ENCODE data around the gene RASAL2. TPM values are rescaled to one million over a fixed set of nuclear protein-coding genes. Genes with fewer than 3 reads are reported as not detected.
"Not testable (repeated sequence)": the region's sequence is repeated elsewhere in the genome, so short reads cannot be mapped to it uniquely, and the experiment has no call there.

The RASAL2 gene
- total and polyA plus RNA-seq, 4 donors: 21.6 to 32.6 (median 28.7) TPM

- H3K27ac ChIP-seq (ENCODE audit: low read depth, low read length); H3K4me1 ChIP-seq (ENCODE audit: control insufficient read depth, insufficient read depth, low read length); H3K27me3 ChIP-seq (ENCODE audit: control insufficient read depth, insufficient read depth, low read length); H3K36me3 ChIP-seq (ENCODE audit: control insufficient read depth, insufficient read depth, low read length); DNase-seq (ENCODE audit: low read depth in 4 of 6, low spot score in 6 of 6); H3K9me3 ChIP-seq (ENCODE audit: control insufficient read depth, insufficient read depth, low read length); H3K4me3 ChIP-seq (ENCODE audit: low read depth, low read length): not testable (repeated sequence)
- no CpG with 5 or more reads among the region's 8 CpGs for WGBS (ENCODE audit: insufficient coverage)
Measured at GRCh38 chr1:178390280-178390679, 296.4 kb downstream of the RASAL2 start.

GRCh38 chr1:178393370-178393769, 299.5 kb downstream of the RASAL2 start:
- no peak for DNase-seq (ENCODE audit: low read depth in 4 of 6, low spot score in 6 of 6)
- no peaks in the 10 kb centered on the region for H3K36me3 ChIP-seq (ENCODE audit: control insufficient read depth, insufficient read depth, low read length)
- WGBS (ENCODE audit: insufficient coverage): 80% methylated on average over 5 of the region's 10 CpGs

GRCh38 chr1:178396789-178397188, 302.9 kb downstream of the RASAL2 start:
- no peak overlapping the region for H3K4me3 ChIP-seq (ENCODE audit: low read depth, low read length)
- DNase-seq (ENCODE audit: low read depth in 4 of 6, low spot score in 6 of 6): no peak
- H3K9me3 ChIP-seq (ENCODE audit: control insufficient read depth, insufficient read depth, low read length): no peaks in the 10 kb centered on the region
- no peaks in the 10 kb centered on the region for H3K27me3 ChIP-seq (ENCODE audit: control insufficient read depth, insufficient read depth, low read length)
- H3K36me3 ChIP-seq (ENCODE audit: control insufficient read depth, insufficient read depth, low read length): no peaks in the 10 kb centered on the region
- H3K27ac ChIP-seq (ENCODE audit: low read depth, low read length): no peak overlapping the region
- H3K4me1 ChIP-seq (ENCODE audit: control insufficient read depth, insufficient read depth, low read length): no peaks in the 10 kb centered on the region

More at GRCh38 chr1:178393370-178393769, 299.5 kb downstream of the RASAL2 start:
- H3K27me3 ChIP-seq (ENCODE audit: control insufficient read depth, insufficient read depth, low read length): no peaks in the 10 kb centered on the region
- H3K4me3 ChIP-seq (ENCODE audit: low read depth, low read length): no peak overlapping the region
- no peaks in the 10 kb centered on the region for H3K9me3 ChIP-seq (ENCODE audit: control insufficient read depth, insufficient read depth, low read length)
- no peaks in the 10 kb centered on the region for H3K4me1 ChIP-seq (ENCODE audit: control insufficient read depth, insufficient read depth, low read length)
- H3K27ac ChIP-seq (ENCODE audit: low read depth, low read length): no peak overlapping the region

- no peak for DNase-seq (ENCODE audit: low read depth in 4 of 6, low spot score in 6 of 6)
- Histone ChIP-seq H3K27ac (ENCODE audit: low read depth, low read length) (no peak overlapping the region), H3K9me3 (ENCODE audit: control insufficient read depth, insufficient read depth, low read length) (no peaks in the 10 kb centered on the region), H3K27me3 (ENCODE audit: control insufficient read depth, insufficient read depth, low read length) (no peaks in the 10 kb centered on the region), H3K36me3 (ENCODE audit: control insufficient read depth, insufficient read depth, low read length) (no peaks in the 10 kb centered on the region), H3K4me3 (ENCODE audit: low read depth, low read length) (no peak overlapping the region), H3K4me1 (ENCODE audit: control insufficient read depth, insufficient read depth, low read length) (no peaks in the 10 kb centered on the region)
- WGBS (ENCODE audit: insufficient coverage): 83% methylated on average over 1 of the region's 2 CpGs
Measured at GRCh38 chr1:178397678-178398077, 303.8 kb downstream of the RASAL2 start.

- WGBS (ENCODE audit: insufficient coverage): 89% methylated on average over 1 of the region's 4 CpGs
- Histone ChIP-seq H3K4me3 (ENCODE audit: low read depth, low read length) (no peak overlapping the region), H3K4me1 (ENCODE audit: control insufficient read depth, insufficient read depth, low read length) (no peaks in the 10 kb centered on the region), H3K36me3 (ENCODE audit: control insufficient read depth, insufficient read depth, low read length) (no peaks in the 10 kb centered on the region), H3K9me3 (ENCODE audit: control insufficient read depth, insufficient read depth, low read length) (no peaks in the 10 kb centered on the region), H3K27ac (ENCODE audit: low read depth, low read length) (no peak overlapping the region), H3K27me3 (ENCODE audit: control insufficient read depth, insufficient read depth, low read length) (no peaks in the 10 kb centered on the region)
- DNase-seq (ENCODE audit: low read depth in 4 of 6, low spot score in 6 of 6): no peak
Measured at GRCh38 chr1:178399177-178399728, 305.3 kb downstream of the RASAL2 start.

GRCh38 chr1:178405137-178405536, 311.2 kb downstream of the RASAL2 start:
- H3K4me1 ChIP-seq (ENCODE audit: control insufficient read depth, insufficient read depth, low read length): no peaks in the 10 kb centered on the region
- H3K9me3 ChIP-seq (ENCODE audit: control insufficient read depth, insufficient read depth, low read length): no peaks in the 10 kb centered on the region
- WGBS (ENCODE audit: insufficient coverage): 63% methylated on average over 1 of the region's 1 CpG
- H3K27ac ChIP-seq (ENCODE audit: low read depth, low read length): no peak overlapping the region
- H3K4me3 ChIP-seq (ENCODE audit: low read depth, low read length): no peak overlapping the region
- H3K36me3 ChIP-seq (ENCODE audit: control insufficient read depth, insufficient read depth, low read length): no peaks in the 10 kb centered on the region
- no peak for DNase-seq (ENCODE audit: low read depth in 4 of 6, low spot score in 6 of 6)
- no peaks in the 10 kb centered on the region for H3K27me3 ChIP-seq (ENCODE audit: control insufficient read depth, insufficient read depth, low read length)

- Histone ChIP-seq H3K27ac (ENCODE audit: low read depth, low read length) (no peak overlapping the region), H3K9me3 (ENCODE audit: control insufficient read depth, insufficient read depth, low read length) (no peaks in the 10 kb centered on the region), H3K4me3 (ENCODE audit: low read depth, low read length) (no peak overlapping the region), H3K36me3 (ENCODE audit: control insufficient read depth, insufficient read depth, low read length) (no peaks in the 10 kb centered on the region), H3K27me3 (ENCODE audit: control insufficient read depth, insufficient read depth, low read length) (no peaks in the 10 kb centered on the region), H3K4me1 (ENCODE audit: control insufficient read depth, insufficient read depth, low read length) (no peaks in the 10 kb centered on the region)
- DNase-seq (ENCODE audit: low read depth in 4 of 6, low spot score in 6 of 6): no peak
- WGBS (ENCODE audit: insufficient coverage): no CpG with 5 or more reads among the region's 2 CpGs
Measured at GRCh38 chr1:178407215-178407614, 313.3 kb downstream of the RASAL2 start.

GRCh38 chr1:178407655-178408054, 313.8 kb downstream of the RASAL2 start:
- WGBS (ENCODE audit: insufficient coverage): 24% methylated on average over 2 of the region's 4 CpGs
- peak in 2 of 6 donors; percentile 14 to 70 for DNase-seq (ENCODE audit: low read depth in 4 of 6, low spot score in 6 of 6)
- no peaks in the 10 kb centered on the region for H3K27me3 ChIP-seq (ENCODE audit: control insufficient read depth, insufficient read depth, low read length)

GRCh38 chr1:178408871-178409270, 315.0 kb downstream of the RASAL2 start:
- no peak for DNase-seq (ENCODE audit: low read depth in 4 of 6, low spot score in 6 of 6)
- 100% methylated on average over 1 of the region's 2 CpGs for WGBS (ENCODE audit: insufficient coverage)
- no peaks in the 10 kb centered on the region for H3K9me3 ChIP-seq (ENCODE audit: control insufficient read depth, insufficient read depth, low read length)
- H3K4me3 ChIP-seq (ENCODE audit: low read depth, low read length): no peak overlapping the region
- H3K36me3 ChIP-seq (ENCODE audit: control insufficient read depth, insufficient read depth, low read length): no peaks in the 10 kb centered on the region
- no peaks in the 10 kb centered on the region for H3K4me1 ChIP-seq (ENCODE audit: control insufficient read depth, insufficient read depth, low read length)
- no peaks in the 10 kb centered on the region for H3K27me3 ChIP-seq (ENCODE audit: control insufficient read depth, insufficient read depth, low read length)
- no peak overlapping the region for H3K27ac ChIP-seq (ENCODE audit: low read depth, low read length)

More at GRCh38 chr1:178407655-178408054, 313.8 kb downstream of the RASAL2 start:
- H3K36me3 ChIP-seq (ENCODE audit: control insufficient read depth, insufficient read depth, low read length): no peaks in the 10 kb centered on the region
- H3K4me3 ChIP-seq (ENCODE audit: low read depth, low read length): no peak overlapping the region
- H3K27ac ChIP-seq (ENCODE audit: low read depth, low read length): no peak overlapping the region
- H3K4me1 ChIP-seq (ENCODE audit: control insufficient read depth, insufficient read depth, low read length): no peaks in the 10 kb centered on the region
- no peaks in the 10 kb centered on the region for H3K9me3 ChIP-seq (ENCODE audit: control insufficient read depth, insufficient read depth, low read length)

GRCh38 chr1:178409541-178409940, 315.6 kb downstream of the RASAL2 start:
- no peak for DNase-seq (ENCODE audit: low read depth in 4 of 6, low spot score in 6 of 6)
- Histone ChIP-seq H3K36me3 (ENCODE audit: control insufficient read depth, insufficient read depth, low read length) (no peaks in the 10 kb centered on the region), H3K4me1 (ENCODE audit: control insufficient read depth, insufficient read depth, low read length) (no peaks in the 10 kb centered on the region), H3K27me3 (ENCODE audit: control insufficient read depth, insufficient read depth, low read length) (no peaks in the 10 kb centered on the region), H3K27ac (ENCODE audit: low read depth, low read length) (no peak overlapping the region), H3K4me3 (ENCODE audit: low read depth, low read length) (no peak overlapping the region), H3K9me3 (ENCODE audit: control insufficient read depth, insufficient read depth, low read length) (peaks cover 2% of the 10 kb centered on the region)
- WGBS (ENCODE audit: insufficient coverage): 100% methylated on average over 2 of the region's 2 CpGs

Data from spinal cord (tissue), 10 donors.